HuH-7 (cell line): ENCODE results near the gene NRDE2.

Experiments used
- DNase-seq: peaks from one replicate; pipeline ENCODE4 v3.0.0; 2011; ENCODE audit warnings: low spot score

Gene NRDE2

DNA sequence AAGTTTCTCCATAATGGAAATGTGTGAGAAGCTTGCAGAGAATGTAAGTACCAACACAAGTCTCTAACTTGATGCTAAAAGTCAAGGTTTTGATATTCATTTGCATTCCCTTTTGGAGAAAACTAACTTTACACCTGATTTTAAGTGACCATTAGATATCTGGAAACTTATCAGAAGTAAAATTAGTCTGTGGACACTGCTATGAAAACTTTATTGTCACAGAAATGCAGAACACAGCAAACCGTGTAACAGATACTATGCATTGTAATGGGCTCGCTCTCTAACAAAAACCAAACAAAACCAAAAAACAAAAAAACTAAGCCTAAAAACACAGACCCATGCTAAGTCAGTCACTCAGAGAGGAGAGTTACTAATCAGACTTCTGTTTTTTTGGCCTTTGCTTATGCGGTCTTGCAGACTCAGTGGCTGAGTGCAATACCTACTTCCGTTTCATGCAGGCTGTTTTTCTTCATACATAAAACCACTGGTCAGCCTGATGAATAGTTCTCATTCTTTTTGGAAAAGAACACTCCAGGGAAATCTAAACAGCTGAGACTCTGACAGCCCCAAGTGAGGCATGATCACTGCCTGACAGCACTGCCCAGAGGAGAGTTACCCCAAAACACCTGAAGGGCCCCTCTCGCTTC lies 35.7 kb downstream of the NRDE2 start:
- no peak for DNase-seq

DNA sequence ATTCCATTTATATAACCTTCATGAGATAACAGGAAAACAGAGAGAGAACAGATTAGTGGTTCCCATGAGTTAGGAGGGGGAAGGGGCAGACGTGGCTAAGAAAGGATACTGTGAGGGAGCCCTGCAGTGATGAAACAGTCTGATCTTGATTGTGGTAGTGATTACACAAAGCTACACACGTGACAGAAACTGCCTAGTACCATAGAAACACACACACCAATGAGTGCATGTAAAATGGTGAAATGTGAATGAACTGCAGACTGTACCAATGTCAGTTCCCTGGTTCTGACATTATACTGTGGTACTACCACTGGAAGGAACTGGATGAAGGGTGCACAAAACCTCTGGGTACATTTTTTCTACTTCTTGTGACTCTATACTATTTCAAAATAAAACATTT lies 36.9 kb downstream of the NRDE2 start:
- DNase-seq: no peak

GRCh38 chr14:90293766-90294730 lies 37.7 kb downstream of the NRDE2 start:
- no peak for DNase-seq

GRCh38 chr14:90291699-90292098 lies 40.0 kb downstream of the NRDE2 start:
- DNase-seq: no peak

DNA sequence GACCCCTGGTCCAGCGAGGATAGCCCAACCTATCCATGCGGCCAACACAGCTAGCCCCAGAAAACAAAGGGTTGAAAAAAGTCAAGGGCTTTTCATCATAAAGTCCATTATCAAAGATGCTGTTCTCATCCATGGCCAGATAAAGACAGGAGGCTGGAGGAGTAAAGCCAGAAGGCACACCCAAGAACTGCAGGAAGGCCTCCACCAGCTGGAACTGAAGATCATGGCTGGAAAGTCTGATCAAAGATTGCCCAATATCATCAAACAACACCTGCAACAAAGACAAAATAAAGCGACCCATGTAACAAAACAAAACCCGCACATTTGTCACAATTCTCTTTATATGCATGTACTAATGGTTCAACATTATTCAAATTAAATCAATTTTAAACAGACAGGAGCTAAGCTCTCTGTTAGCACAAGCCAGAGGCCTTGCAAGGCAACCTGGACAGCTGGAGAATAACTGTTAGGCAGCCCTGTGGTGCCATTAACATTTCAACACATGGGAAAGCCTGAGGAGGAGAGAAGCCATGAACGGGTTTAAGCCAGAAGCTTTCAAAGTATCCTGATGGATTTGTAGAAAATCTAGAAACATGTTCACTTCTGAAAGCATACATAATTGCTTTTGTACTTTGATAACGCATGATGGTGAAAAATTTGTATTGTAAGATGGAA lies 41.3 kb downstream of the NRDE2 start:
- DNase-seq: no peak

DNA sequence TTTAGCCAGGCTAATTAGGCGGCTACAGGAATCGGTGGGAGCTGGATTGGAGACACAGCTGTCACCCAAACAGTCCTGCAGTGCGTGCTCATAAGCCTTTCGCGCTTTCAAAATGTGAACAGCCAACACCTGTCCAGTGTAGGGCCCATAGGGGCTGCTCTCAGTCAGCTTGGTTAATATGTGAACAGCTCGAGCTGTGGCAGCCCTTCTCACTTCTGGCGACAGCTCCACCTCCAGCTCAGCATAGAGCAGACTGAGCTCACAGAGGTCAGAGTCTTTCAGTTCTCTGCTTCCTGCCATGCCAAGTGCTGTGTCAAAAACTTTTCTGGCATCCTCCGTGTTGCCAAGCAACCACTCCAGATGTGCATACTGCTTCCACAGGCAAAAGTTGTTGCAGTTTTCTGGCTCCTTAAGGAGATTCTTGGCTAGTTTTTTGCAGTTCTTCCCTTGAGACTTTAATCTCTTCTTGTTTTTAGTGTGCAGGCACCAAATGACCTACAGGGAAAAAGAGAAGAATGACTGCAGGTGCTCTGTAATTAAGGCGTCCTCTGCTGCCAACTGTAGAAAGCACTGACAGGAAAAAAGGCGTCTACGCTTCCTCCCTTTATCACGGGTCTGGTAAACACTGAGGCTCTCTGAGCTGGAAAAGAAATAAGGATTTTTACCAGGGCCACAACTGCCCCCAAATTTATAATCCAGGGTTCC lies 42.9 kb downstream of the NRDE2 start:
- DNase-seq: no peak

DNA sequence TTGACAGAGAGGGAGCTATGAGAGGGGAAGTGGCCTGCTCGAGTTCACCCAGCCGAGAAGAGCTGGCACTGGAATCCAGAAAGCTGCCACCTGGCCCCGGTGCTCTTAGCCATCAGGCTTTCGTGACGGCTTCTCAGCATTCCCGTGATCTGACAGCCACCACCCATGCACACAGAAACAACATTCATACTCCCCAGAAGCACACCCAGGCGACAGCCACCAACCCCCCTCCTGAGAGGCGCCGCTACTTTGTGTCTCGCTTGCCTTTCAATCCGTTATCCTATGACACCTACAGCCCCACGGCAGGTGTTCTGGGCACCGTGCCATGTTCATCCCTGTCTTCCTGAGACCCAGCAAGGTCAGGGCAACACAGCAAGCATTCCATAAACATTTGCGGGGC lies 44.0 kb downstream of the NRDE2 start:
- DNase-seq: no peak

- no peak for DNase-seq
Measured at GRCh38 chr14:90281756-90282155, 50.0 kb downstream of the NRDE2 start.

- DNase-seq: no peak
Measured at GRCh38 chr14:90281261-90281660, 50.5 kb downstream of the NRDE2 start.

DNA sequence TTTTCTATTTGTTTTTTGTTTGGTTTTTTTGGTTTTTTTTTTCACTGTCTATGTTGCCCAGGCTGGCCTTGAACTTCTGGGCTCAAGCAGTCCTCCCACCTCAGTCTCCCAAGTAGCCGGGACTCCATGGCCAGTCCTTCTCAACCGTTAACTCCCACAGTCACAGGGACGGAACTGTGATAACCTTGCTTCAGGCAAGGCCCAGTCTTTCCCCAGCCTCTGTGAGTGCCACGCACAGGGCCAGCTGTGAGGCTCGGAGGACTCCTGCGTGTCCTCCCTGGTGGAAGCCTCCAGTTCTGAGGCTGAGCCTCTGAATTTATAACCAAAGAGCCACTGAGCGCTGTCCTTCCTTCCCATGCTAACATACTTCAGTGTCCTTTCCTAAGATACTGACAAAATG lies 51.6 kb downstream of the NRDE2 start:
- DNase-seq: no peak

DNA sequence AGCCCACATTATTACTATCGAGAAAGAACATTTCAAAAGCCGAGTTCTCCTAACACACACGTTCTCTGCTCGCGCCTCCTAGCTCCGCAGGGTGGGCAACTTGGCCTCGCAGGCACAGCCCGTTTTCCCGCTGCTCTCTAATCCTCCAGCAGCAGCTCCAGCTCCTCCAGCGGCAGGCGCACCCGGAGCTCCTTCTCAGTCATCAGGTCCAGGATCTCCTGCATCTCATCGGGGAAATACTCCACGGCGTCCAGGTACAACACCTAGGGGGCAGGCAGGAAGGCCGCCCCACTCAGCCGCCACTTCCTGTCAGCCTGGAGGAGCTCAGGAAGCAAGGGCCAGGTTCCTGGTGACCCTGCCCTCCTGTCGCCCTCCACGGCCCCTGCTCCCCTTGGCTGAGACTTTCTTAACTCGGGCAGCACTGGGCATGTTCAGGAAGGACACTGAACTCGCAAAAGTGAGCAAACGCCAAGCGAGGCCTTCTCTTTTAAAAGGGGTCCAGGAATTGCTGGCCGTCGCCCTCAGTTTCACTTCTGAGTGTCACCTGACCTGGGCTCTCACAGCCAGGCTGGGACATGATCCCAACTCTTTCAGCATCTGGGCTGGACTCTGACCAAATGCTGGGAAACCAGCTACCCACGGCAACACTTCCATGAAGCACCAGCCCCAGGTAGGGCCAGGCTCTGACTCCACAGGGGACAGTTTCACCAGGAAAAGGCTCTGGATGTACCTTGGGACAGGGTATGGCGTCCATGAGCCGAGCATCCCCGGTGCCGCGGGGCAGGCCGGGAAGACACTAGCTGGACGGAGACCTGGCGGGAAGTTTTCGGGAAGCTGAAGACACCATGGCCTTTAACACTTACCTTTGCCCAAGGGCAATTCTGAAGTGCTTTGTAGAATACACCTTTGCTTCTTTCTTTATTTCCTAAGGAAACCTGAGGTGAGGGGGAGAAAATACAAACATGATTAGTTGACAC lies 53.3 kb downstream of the NRDE2 start:
- DNase-seq: no peak

DNA sequence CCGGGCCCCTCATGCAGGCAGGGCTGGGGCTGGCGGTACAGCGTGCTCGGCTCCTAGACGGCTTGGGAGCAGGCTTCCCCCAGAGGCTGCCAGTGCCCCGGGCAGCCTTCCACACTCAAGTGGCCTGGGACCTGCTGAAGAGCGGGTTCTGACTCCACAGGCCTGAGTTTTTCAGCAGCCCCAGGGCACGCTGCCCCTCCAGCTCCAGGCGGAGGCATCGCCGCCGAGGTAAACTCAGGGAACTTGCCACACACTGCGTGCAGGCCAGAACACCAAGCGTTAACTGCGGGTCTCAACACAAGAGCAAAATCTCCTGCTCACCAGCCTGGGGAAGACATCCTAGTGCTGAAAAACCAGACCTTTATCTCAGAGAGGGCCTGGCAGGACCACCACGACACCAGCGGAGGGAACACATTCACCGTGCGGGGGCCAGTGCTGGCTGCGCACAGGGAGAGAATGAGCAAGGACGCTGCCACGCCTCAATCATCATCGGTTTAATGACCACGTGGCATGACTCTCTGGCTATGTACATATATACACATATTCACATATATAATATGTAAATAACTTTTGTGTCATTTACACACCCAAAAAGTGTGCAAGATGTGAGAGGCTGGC lies 54.1 kb downstream of the NRDE2 start:
- no peak for DNase-seq

GRCh38 chr14:90276646-90277367 lies 54.9 kb downstream of the NRDE2 start:
- no peak for DNase-seq

- DNase-seq: no peak
Measured at GRCh38 chr14:90275820-90276219, 55.9 kb downstream of the NRDE2 start.

DNA sequence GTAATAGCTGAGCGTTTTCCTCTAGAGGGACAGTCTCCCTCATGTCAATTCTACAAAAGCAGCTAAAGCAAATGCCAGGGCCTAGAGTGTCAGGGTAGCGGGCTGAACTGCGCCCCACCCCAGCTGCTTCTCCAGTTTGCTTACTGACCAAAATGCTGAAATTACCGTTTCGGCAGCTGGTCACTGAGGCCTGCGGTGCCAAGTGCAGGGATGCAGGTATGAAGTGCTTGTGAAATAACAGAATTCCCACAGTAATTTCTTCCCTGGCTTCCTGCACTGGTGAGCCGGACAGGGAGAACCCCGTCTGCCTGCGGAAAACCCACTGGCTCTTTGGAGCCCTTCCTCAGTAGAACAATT lies 56.3 kb downstream of the NRDE2 start:
- no peak for DNase-seq

GRCh38 chr14:90274808-90275457 lies 56.8 kb downstream of the NRDE2 start:
- no peak for DNase-seq

- DNase-seq: no peak
Measured at GRCh38 chr14:90274019-90274418, 57.7 kb downstream of the NRDE2 start.

DNA sequence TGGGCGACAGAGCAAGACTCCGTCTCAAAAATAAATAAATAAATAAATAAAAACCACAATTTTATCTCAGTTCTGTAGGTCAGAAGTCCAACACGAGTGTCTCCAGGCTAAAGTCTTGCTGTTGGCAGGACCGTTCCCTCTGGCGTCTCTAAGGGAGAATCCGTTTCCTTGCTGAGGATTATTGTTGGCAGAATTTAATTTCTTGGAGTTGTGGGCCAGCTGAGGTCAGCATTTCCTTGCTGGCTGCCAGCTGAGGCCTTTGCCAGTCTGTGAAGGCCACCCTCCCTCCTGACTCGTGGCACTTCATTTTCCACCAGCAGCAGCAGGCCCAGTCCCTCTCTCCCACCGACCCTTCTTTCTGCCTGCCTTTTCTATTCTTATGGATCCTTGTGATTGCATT lies 58.2 kb downstream of the NRDE2 start:
- no peak for DNase-seq

DNA sequence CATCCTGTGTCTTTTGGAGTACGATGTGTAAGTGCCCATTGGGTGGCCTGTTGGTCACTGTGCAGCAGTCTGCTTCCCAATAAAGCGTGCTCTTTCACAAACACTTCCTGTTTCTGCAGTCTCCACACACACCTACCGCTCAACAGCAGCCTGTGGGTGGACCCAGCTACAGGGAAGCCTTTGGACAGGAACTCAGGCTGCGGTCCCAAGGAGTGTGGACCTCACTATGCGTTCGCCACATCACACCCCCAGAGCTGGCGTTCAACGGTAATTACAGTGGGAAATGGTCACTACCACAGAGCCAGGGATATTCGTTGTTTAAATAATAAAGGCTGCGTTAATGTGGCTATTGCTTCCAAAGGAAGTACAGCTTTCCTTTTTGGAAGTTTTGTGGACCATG lies 59.2 kb downstream of the NRDE2 start:
- DNase-seq: no peak

DNA sequence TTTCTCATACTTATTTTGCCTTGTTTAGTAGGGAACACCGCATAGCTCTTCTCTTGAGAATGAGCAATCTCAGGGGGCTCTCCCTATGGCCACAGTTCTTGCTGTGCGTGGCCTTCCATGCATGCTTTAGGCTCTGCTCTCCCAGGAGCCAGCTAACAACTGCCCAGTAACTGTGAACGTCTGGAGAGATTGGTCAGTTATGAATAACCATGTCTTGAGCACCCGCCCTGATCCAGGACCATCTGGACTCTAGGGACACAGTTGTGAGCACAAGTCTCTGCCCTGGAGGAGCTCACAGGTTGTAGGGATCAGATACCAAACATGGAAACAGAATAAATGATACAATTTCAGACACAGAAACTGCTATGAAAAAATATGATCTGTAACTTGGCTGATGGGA lies 63.3 kb downstream of the NRDE2 start:
- DNase-seq: no peak
